Activated CD4-positive, alpha-beta T cell treated with anti-CD3 and anti-CD28 coated beads, Interleukin-2, amount 50 U/mL, for 24 hours (primary cell): Measurements from ENCODE around the gene COL15A1.
"Not testable (repeated sequence)": the region's sequence is repeated elsewhere in the genome, so short reads cannot be mapped to it uniquely, and the experiment has no call there.

Experiments
- DNase-seq, 2 donors: peaks; one replicate each; pipeline ENCODE4 v3.0.0-alpha.2; 2020; ENCODE audit warnings: low read depth in 1 of 2, low spot score in 1 of 2

The COL15A1 gene

GRCh38 chr9:99010393-99010792 is 66.7 kb downstream of the COL15A1 start:
- DNase-seq = not testable (repeated sequence)

DNA sequence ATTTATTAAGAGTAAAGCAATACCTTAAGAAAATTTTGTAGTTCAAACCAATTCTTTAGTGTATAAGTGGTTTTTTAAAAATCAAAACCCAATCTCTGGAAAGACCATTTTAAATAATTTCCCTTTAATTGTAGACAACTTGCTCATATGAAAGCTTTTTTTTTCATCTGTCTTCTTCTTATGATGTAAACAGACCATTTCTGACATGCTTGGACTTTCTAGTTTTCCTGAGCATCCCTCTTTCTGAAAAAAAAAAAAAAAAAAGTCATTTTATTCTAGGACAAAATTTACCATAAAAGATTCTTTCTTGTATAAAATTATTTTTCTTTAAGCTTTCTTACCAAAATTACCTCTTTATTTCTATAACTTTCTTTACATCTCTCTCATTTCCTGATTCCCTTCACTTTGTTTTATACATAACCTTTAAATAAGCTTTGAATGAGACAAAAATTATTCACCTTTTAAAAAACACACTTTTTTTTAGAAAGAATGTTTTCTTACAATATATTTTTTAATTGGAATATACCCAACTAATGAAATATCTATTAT is 67.5 kb downstream of the COL15A1 start:
- no peak for DNase-seq

DNA sequence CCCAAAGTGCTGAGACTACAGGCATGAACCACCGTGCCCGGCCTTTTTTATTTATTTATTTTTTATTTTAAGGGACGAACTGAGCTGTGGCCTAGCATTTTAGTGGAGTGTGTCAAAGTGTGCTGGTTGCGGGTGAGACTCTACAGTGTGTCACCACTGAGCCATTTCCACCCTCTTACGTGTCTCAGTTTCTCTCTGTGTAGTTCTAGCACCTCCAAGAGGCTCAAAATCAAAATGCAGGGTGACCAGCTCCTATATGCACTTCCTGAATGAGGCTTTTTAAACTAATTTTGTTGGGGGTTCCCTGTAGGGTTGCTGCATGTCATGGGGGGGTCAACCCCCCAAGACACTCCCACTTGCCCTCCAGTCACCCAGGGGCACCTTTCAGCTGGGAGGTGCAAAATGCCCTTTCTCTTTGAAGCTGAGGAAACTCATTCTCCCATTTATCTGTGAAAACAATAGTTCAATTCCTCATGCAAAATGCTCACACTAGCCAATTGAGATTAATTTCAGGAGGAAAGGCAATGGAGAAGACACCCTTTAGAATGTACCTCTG is 69.3 kb downstream of the COL15A1 start:
- DNase-seq = no peak

GRCh38 chr9:99013550-99013949 is 69.8 kb downstream of the COL15A1 start:
- no peak for DNase-seq

GRCh38 chr9:99015448-99015847 is 71.7 kb downstream of the COL15A1 start:
- DNase-seq = no peak

DNA sequence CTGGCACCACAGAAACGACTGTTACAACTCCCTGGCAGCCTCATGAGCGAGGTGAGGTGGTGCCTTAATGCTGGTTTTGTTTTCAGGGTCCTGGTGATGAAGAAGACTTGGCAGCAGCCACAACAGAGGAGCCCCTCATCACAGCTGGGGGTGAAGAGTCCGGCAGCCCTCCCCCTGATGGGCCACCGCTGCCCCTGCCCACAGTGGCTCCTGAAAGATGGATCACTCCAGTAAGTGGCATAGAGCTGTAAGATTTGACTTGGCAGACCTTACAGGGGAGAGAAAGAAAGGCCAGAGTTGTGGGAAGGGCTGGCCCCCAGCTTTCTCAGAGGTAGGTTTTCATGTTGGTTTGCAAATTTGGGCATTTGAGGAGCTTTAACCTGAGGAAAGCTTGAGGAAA is 72.2 kb downstream of the COL15A1 start:
- DNase-seq = no peak

GRCh38 chr9:99016681-99017387 is 73.1 kb downstream of the COL15A1 start:
- DNase-seq = no peak

GRCh38 chr9:99018653-99019052 is 74.9 kb downstream of the COL15A1 start:
- no peak for DNase-seq

GRCh38 chr9:99019510-99020331 is 76.0 kb downstream of the COL15A1 start:
- no peak for DNase-seq

DNA sequence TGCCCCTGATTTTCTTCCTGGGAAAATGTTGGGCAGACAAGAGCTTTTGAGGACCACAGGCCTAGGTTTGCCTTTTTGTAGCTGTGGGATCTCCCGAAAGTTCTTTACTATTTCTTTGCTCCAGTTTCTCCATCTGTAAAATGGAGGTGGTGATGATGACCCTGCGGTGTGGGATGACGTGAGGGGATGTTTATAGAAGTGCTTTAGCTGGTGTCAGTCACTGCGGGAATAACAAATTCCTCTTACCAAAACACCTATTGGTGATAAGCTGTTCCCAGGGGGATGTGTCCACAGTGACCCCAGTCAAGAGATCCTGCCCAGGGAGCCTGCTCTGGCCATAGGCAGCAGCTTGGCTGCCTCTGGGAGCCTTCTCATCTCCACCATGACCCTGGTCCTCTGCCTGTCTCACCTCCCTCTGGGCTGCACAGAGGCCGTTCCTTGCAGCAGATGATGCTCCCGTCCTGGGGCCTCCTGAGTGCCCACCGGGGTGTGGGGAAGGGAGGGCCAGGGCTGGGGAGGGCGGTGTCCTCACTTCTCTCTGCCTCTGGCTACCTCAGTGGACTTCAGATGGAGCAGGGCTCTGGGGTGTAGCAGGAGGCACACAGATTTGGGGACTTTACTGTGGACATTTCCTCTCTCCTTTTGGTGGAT is 77.2 kb downstream of the COL15A1 start:
- DNase-seq = no peak

- DNase-seq = no peak
Observed at GRCh38 chr9:99021512-99021911, 77.8 kb downstream of the COL15A1 start.

DNA sequence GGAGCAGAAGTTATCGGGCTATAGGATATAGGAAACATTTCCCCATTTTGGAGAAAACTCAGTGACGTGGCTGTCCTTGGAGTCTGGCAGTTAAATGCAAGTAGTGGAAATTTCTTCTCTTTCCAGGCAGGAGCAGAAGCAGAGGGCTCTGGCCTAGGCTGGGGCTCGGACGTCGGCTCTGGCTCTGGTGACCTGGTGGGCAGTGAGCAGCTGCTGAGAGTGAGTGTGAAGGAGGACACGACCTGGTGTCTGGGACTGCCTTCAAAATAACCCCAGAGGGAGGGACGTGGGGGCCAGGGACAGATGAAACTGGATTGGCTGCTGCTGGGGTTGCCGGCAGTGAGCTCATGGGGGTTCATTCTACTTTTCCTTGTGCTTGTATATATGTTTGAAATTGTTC is 79.5 kb downstream of the COL15A1 start:
- DNase-seq = no peak

GRCh38 chr9:99023831-99024230 is 80.1 kb downstream of the COL15A1 start:
- DNase-seq = no peak

GRCh38 chr9:99024959-99025358 is 81.3 kb downstream of the COL15A1 start:
- DNase-seq = no peak

GRCh38 chr9:99025616-99026270 is 82.0 kb downstream of the COL15A1 start:
- DNase-seq = no peak

GRCh38 chr9:99026271-99026955 is 82.7 kb downstream of the COL15A1 start:
- no peak for DNase-seq

DNA sequence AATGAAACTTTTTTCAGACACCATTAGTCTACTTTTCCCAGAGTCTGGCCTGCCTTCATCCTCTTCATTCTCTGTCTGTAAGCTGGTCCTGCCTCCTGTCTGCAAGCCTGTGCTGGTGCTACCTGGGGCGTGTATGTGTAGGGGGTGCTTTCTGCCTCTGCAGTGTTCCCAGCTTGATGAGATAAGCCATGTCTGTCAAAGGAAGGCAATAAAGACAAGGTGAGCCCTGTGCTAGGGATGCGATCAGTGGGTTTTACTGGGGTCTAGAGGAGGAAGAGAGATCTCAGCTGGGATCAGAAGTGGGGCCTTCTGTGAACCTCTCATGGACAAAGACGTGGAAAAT is 83.2 kb downstream of the COL15A1 start:
- no peak for DNase-seq

DNA sequence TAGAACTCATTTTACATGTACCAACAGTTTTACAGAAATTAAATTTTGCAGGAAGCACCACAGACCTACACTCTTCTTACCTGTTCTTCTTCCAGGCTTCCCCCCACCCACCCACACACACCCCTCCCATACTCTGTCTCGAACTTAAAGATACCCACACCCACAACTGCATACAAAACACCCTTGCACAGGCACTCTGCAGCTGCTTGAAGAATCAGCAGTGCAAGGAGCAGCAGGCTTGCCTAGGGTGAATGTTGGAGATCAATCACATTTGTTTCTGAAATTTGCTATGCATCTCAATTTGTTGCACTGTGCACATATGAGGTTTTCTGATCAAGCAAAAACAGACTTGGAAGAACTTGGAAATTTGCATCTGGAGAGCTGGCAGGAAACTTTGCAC is 83.7 kb downstream of the COL15A1 start:
- DNase-seq = no peak

DNA sequence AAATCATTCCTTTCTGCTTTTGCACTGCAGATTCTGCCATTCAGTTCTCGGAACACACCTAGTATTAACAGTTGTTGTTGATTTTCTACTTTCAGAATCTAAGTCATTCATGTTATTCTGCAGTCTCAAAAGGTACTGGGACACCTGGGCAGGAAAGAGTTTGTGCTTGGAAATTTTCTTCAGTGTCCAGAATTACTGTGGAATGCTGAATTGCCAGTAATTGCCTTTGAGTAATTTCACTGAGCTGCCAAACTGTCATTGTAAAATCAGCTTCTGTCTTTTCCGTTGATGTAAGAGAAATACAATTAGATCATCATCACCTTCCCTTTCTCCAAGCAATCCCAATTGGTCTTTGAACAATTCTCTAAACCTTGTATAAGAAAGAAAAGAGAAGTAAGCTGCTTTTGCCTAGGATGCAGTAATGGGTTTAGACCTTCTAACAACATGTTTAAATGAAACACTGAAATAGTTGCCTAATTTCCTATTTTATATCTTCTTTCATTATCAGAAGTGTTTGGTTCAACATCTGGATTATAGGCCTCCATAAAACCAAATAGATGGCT is 85.5 kb downstream of the COL15A1 start:
- no peak for DNase-seq

DNA sequence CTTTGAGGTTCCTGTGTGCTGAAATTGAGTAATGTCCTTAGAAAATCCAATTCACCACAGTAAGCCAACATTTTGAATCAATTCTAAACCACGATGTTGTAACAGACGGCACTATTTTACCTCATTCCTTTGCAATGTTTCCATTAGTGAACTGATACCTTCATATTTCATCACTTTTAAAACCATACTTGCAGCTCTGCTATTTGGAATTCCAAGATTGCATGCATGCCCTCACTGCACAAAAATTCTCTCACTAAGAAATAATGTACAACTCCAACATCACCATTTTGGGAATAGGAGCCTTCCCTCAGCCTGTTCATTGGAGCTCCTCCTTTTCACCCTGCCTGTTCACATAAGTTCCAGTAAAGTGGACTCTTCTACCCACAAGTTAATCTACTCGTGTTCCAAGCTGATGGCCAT is 86.4 kb downstream of the COL15A1 start:
- DNase-seq = no peak
